Measurements from ENCODE around the gene MAST3. TPM values are rescaled to one million over a fixed set of nuclear protein-coding genes. Genes with fewer than 3 reads are reported as not detected.
A peak's percentile ranks its signal among the peaks of the same experiment; 100 is the strongest.

Gene MAST3
- total and polyA plus RNA-seq, 7 experiments from 2014 or later, result 10.2 to 58.7 (median 37.4) TPM

GRCh38 chr19:18149596-18149975, 52.0 kb downstream of the MAST3 start:
- Mint-ChIP-seq H3K4me1 (peaks cover 13 to 25% (median 19%) of the 10 kb centered on the region in 7 donors), H3K27ac (peak overlapping the region in 1 of 9 donors; percentile 60)
- peaks cover 15 to 20% of the 10 kb centered on the region in 2 donors for H3K4me1 ChIP-seq (ENCODE audit: control insufficient read depth in 2 of 2, insufficient read depth in 2 of 2, low read length in 2 of 2)

GRCh38 chr19:18150776-18151624, 53.4 kb downstream of the MAST3 start:
- ChIA-PET CTCF (interaction anchor here (0.5 to 3.0 kb wide), 9 partner anchors 9 to 155 kb away, joined by 3 to 25 read pairs (median 4); no protein-coding TSS in a partner anchor), POLR2A (interaction anchor here (0.6 to 2.6 kb wide), 17 partner anchors 9 to 980 kb away, joined by 3 to 37 read pairs (median 4); partner anchors contain the start of genes IL12RB1, RAB3A and RPL18A)
- Histone ChIP-seq H3K27me3 (ENCODE audit: control insufficient read depth in 2 of 2, insufficient read depth in 2 of 2, low read length in 2 of 2) (no peaks in the 10 kb centered on the region), H3K4me1 (ENCODE audit: control insufficient read depth in 2 of 2, insufficient read depth in 2 of 2, low read length in 2 of 2) (peaks cover 16 to 20% of the 10 kb centered on the region in 2 donors), H3K4me3 (ENCODE audit: low read length) (no peak overlapping the region), H3K9me3 (ENCODE audit: control insufficient read depth in 2 of 3, low read length in 3 of 3) (no peaks in the 10 kb centered on the region), H3K36me3 (ENCODE audit: control insufficient read depth in 2 of 3, insufficient read depth in 3 of 3, low read length in 3 of 3) (peaks cover 0 to 32% (median 4%) of the 10 kb centered on the region in 3 experiments), H3K27ac (ENCODE audit: low read depth, low read length) (peak overlapping the region; percentile 88)
- Mint-ChIP-seq H3K36me3 (peaks cover 5 to 13% (median 6%) of the 10 kb centered on the region in 5 donors), H3K4me1 (peaks cover 15 to 26% (median 20%) of the 10 kb centered on the region in 7 donors), H3K27ac (peak overlapping the region in 8 of 9 donors; percentile 41 to 97 (median 95)), H3K9me3 (peaks cover 0 to 2% (median 0%) of the 10 kb centered on the region in 11 donors), H3K4me3 (peak overlapping the region in 9 of 10 donors; percentile 81 to 95 (median 88)), H3K27me3 (no peaks in the 10 kb centered on the region)
- intact Hi-C loops (cut with micrococcal nuclease), result loop anchor here (5.0 to 10.0 kb wide), 2 partner anchors 89 to 216 kb away; partner anchors contain the start of gene CCDC124 (in 1 of the 2)
- DNase-seq (no peak), ATAC-seq (no peak)

More at GRCh38 chr19:18149596-18149975, 52.0 kb downstream of the MAST3 start:
- peak overlapping the region in 3 of 10 donors; percentile 9 to 39 (median 21) for H3K4me3 Mint-ChIP-seq
- ATAC-seq, result no peak
- Histone ChIP-seq H3K36me3 (ENCODE audit: control insufficient read depth in 2 of 3, insufficient read depth in 3 of 3, low read length in 3 of 3) (peaks cover 4 to 46% (median 12%) of the 10 kb centered on the region in 3 experiments), H3K9me3 (ENCODE audit: control insufficient read depth in 2 of 3, low read length in 3 of 3) (no peaks in the 10 kb centered on the region), H3K27me3 (ENCODE audit: control insufficient read depth in 2 of 2, insufficient read depth in 2 of 2, low read length in 2 of 2) (no peaks in the 10 kb centered on the region), H3K4me3 (ENCODE audit: low read length) (no peak overlapping the region), H3K27ac (ENCODE audit: low read depth, low read length) (no peak overlapping the region)
- ChIA-PET CTCF (interaction anchor here (0.6 kb wide), 1 partner anchor 91 kb away, joined by 5 read pairs; no protein-coding TSS in a partner anchor), POLR2A (interaction anchor here (0.6 to 1.1 kb wide), 4 partner anchors 37 to 723 kb away, joined by 3 to 5 read pairs (median 3); no protein-coding TSS in a partner anchor)
- intact Hi-C loops (cut with micrococcal nuclease), result no loop called here
- DNase-seq, result no peak
- H3K9me3 Mint-ChIP-seq, result peaks cover 0 to 2% (median 0%) of the 10 kb centered on the region in 11 donors
- H3K36me3 Mint-ChIP-seq, result peaks cover 6 to 21% (median 11%) of the 10 kb centered on the region in 5 donors
- H3K27me3 Mint-ChIP-seq, result no peaks in the 10 kb centered on the region

GRCh38 chr19:18152442-18152816, 54.9 kb downstream of the MAST3 start:
- peak; percentile 76 for ATAC-seq
- Mint-ChIP-seq H3K27ac (peak overlapping the region; percentile 89 to 97 (median 95)), H3K9me3 (peaks cover 0 to 2% (median 0%) of the 10 kb centered on the region in 11 donors), H3K4me3 (peak overlapping the region; percentile 81 to 95 (median 88)), H3K36me3 (peaks cover 0 to 8% (median 0%) of the 10 kb centered on the region in 5 donors), H3K4me1 (peaks cover 9 to 32% (median 24%) of the 10 kb centered on the region in 7 donors), H3K27me3 (no peaks in the 10 kb centered on the region)
- ChIA-PET POLR2A (interaction anchor here (0.8 to 2.6 kb wide), 14 partner anchors 11 to 293 kb away, joined by 3 to 37 read pairs (median 4); partner anchors contain the start of genes IL12RB1, JUND and RPL18A), CTCF (interaction anchor here (0.5 to 3.0 kb wide), 8 partner anchors 9 to 127 kb away, joined by 3 to 25 read pairs (median 4); no protein-coding TSS in a partner anchor)
- Histone ChIP-seq H3K36me3 (ENCODE audit: control insufficient read depth in 2 of 3, insufficient read depth in 3 of 3, low read length in 3 of 3) (peaks cover 0 to 32% (median 0%) of the 10 kb centered on the region in 3 experiments), H3K9me3 (ENCODE audit: control insufficient read depth in 2 of 3, low read length in 3 of 3) (no peaks in the 10 kb centered on the region), H3K27me3 (ENCODE audit: control insufficient read depth in 2 of 2, insufficient read depth in 2 of 2, low read length in 2 of 2) (no peaks in the 10 kb centered on the region), H3K27ac (ENCODE audit: low read depth, low read length) (peak overlapping the region; percentile 88), H3K4me1 (ENCODE audit: control insufficient read depth in 2 of 2, insufficient read depth in 2 of 2, low read length in 2 of 2) (peaks cover 16 to 20% of the 10 kb centered on the region in 2 donors), H3K4me3 (ENCODE audit: low read length) (peak overlapping the region; percentile 82)
- DNase-seq, result peak; percentile 92 to 99 (median 97)
- intact Hi-C loops (cut with micrococcal nuclease), result loop anchor here (1.0 to 10.0 kb wide), 17 partner anchors 9 to 370 kb away; partner anchors contain the start of genes IL12RB1 (in 2 of the 2), RAB3A (in 2 of the 2), CCDC124 (in 1 of the 2) and ELL (in 1 of the 2)

- intact Hi-C loops (cut with micrococcal nuclease), result loop anchor here (1.0 to 10.0 kb wide), 18 partner anchors 8 to 369 kb away; partner anchors contain the start of genes IL12RB1 (in 2 of the 2), RAB3A (in 2 of the 2), CCDC124 (in 1 of the 2) and ELL (in 1 of the 2)
- peaks cover 9 to 32% (median 24%) of the 10 kb centered on the region in 7 donors for H3K4me1 Mint-ChIP-seq
- peaks cover 16 to 20% of the 10 kb centered on the region in 2 donors for H3K4me1 ChIP-seq (ENCODE audit: control insufficient read depth in 2 of 2, insufficient read depth in 2 of 2, low read length in 2 of 2)
- H3K27ac ChIP-seq (ENCODE audit: low read depth, low read length), result peak within 1 kb of the TSS; percentile 88
- POLR2A ChIA-PET, result interaction anchor here (1.0 to 2.6 kb wide), 9 partner anchors 11 to 293 kb away, joined by 4 to 37 read pairs (median 5); partner anchors contain the start of genes JUND and RPL18A
- no peaks in the 10 kb centered on the region for H3K9me3 ChIP-seq (ENCODE audit: control insufficient read depth in 2 of 3, low read length in 3 of 3)
- no peaks in the 10 kb centered on the region for H3K27me3 Mint-ChIP-seq
- H3K4me3 ChIP-seq (ENCODE audit: low read length), result peak within 1 kb of the TSS; percentile 82
- no peaks in the 10 kb centered on the region for H3K27me3 ChIP-seq (ENCODE audit: control insufficient read depth in 2 of 2, insufficient read depth in 2 of 2, low read length in 2 of 2)
- H3K36me3 ChIP-seq (ENCODE audit: control insufficient read depth in 2 of 3, insufficient read depth in 3 of 3, low read length in 3 of 3), result peaks cover 0 to 30% (median 0%) of the 10 kb centered on the region in 3 experiments
- peak within 1 kb of the TSS; percentile 92 to 97 (median 95) for H3K27ac Mint-ChIP-seq
- CTCF ChIA-PET, result interaction anchor here (0.6 to 3.0 kb wide), 5 partner anchors 9 to 126 kb away, joined by 3 to 25 read pairs (median 5); no protein-coding TSS in a partner anchor
- peaks cover 0 to 2% (median 0%) of the 10 kb centered on the region in 11 donors for H3K9me3 Mint-ChIP-seq
- DNase-seq (peak; percentile 99 to 100 (median 100)), ATAC-seq (peak; percentile 92)
- H3K36me3 Mint-ChIP-seq, result peaks cover 0 to 5% (median 0%) of the 10 kb centered on the region in 5 donors
- H3K4me3 Mint-ChIP-seq, result peak within 1 kb of the TSS; percentile 86 to 95 (median 90)
Measured at GRCh38 chr19:18152817-18153555, 55.4 kb downstream of the MAST3 start, which contains the start of gene PIK3R2. TSS of gene PIK3R2 (plus strand) at chr19:18153163. CDS start at chr19:18155880, 2,717 bp downstream.

- intact Hi-C loops (cut with micrococcal nuclease), result loop anchor here (1.0 to 10.0 kb wide), 5 partner anchors 8 to 219 kb away; partner anchors contain the start of genes CCDC124 (in 1 of the 2) and MPV17L2 (in 1 of the 2)
- peak in 6 of 9 donors; percentile 29 to 59 (median 38) for DNase-seq
- CTCF ChIA-PET, result no interaction called here
- peaks cover 0 to 25% (median 0%) of the 10 kb centered on the region in 3 experiments for H3K36me3 ChIP-seq (ENCODE audit: control insufficient read depth in 2 of 3, insufficient read depth in 3 of 3, low read length in 3 of 3)
- POLR2A ChIA-PET, result interaction anchor here (0.9 kb wide), 1 partner anchor 128 kb away, joined by 3 read pairs; the partner anchor contains the start of gene JUND
- H3K27ac ChIP-seq (ENCODE audit: low read depth, low read length), result peak overlapping the region; percentile 88
- Mint-ChIP-seq H3K4me3 (peak overlapping the region; percentile 86 to 94 (median 89)), H3K27me3 (no peaks in the 10 kb centered on the region), H3K36me3 (peaks cover 0 to 5% (median 0%) of the 10 kb centered on the region in 5 donors), H3K27ac (peak overlapping the region; percentile 69 to 94 (median 86)), H3K4me1 (peaks cover 9 to 32% (median 24%) of the 10 kb centered on the region in 7 donors), H3K9me3 (peaks cover 0 to 2% (median 0%) of the 10 kb centered on the region in 11 donors)
- H3K4me3 ChIP-seq (ENCODE audit: low read length), result peak overlapping the region; percentile 82
- peaks cover 16 to 20% of the 10 kb centered on the region in 2 donors for H3K4me1 ChIP-seq (ENCODE audit: control insufficient read depth in 2 of 2, insufficient read depth in 2 of 2, low read length in 2 of 2)
- no peaks in the 10 kb centered on the region for H3K9me3 ChIP-seq (ENCODE audit: control insufficient read depth in 2 of 3, low read length in 3 of 3)
- ATAC-seq, result no peak
- no peaks in the 10 kb centered on the region for H3K27me3 ChIP-seq (ENCODE audit: control insufficient read depth in 2 of 2, insufficient read depth in 2 of 2, low read length in 2 of 2)
Measured at GRCh38 chr19:18153556-18154134, 56.1 kb downstream of the MAST3 start.
